Measurements from ENCODE around the gene FNDC4.
"Not testable (repeated sequence)": the region's sequence is repeated elsewhere in the genome, so short reads cannot be mapped to it uniquely, and the experiment has no call there.

Gene FNDC4, protein sequence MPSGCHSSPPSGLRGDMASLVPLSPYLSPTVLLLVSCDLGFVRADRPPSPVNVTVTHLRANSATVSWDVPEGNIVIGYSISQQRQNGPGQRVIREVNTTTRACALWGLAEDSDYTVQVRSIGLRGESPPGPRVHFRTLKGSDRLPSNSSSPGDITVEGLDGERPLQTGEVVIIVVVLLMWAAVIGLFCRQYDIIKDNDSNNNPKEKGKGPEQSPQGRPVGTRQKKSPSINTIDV

DNA sequence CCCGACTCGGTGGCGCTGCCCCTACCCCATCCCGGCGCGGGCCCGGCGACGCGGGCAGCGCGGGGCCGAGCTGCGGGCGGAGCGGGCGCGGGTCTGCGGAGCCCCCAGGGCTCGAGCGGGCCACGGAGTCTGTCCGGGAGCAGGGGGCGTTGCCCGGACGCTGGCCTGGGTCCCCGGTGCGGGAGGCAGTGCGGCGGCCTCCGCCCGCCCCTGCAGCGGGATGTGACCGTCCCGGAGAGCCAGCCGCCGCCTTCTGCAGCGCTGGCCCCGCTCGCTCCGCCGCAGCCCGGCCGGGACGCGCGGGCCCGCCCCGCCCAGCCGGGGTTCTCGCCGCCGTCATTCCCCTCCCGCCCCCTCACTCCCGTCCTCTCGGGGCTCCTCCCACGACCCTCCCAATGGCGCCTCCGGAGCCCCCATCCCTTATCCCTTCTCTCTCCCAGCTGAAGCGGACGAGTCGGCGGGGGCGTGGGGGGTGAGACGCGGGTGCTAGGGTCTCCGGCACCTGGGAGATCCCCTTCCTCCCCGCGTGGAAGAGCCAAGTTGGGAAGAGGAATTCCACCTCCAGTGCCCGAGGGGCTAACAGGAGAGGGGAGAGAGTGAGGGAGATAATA lies at the start of gene FNDC4:
FNDC4 (minus strand) TSS at position 257 of the 611 bp plus-strand sequence. CDS start 521 bp downstream, outside the sequence.
- peak; percentile 88 for DNase-seq (ENCODE audit: low spot score)

DNA sequence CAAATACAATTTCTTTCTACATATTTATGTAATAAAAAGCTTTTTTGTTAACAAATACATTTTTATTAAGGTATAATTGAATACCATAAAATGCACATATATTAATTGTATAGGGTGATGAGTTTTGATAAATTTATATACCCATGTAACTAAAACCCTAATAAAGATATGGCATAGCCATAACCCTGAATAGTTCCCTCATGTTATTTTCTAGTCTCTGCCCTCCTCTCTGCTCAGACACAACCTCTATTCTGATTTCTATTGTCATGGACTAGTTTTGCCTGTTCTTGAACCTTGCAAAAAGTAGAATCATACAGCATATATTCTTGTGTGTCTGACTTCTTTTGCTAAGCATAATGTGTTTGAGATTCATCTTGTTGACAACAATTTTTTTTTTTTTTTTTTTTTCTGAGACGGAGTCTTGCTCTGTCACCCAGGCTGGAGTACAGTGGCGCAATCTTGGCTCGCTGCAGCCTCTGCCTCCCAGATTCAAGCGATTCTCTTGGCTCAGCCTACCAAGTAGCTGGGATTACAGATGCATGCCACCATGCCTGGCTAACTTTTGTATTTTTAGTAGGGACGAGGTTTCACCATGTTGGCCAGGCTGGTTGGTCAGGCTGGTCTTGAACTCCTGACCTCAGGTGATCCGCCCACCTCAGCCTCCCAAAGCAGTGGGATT lies 49.3 kb upstream of the FNDC4 start:
- DNase-seq (ENCODE audit: low spot score), result no peak

DNA sequence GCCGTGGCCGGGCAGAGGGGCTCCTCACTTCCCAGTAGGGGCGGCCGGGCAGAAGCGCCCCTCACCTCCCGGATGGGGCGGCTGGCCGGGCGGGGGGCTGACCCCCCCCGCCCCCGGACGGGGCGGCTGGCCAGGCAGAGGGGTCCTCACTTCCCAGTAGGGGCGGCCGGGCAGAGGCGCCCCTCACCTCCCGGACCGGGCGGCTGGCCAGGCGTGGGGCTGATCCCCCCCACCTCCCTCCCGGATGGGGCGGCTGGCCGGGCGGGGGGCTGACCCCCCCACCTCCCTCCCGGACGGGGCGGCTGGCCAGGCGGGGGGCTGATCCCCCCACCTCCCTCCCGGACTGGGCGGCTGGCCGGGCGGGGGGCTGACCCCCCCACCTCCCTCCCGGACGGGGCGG lies 44.6 kb upstream of the FNDC4 start:
- DNase-seq (ENCODE audit: low spot score), result not testable (repeated sequence)

DNA sequence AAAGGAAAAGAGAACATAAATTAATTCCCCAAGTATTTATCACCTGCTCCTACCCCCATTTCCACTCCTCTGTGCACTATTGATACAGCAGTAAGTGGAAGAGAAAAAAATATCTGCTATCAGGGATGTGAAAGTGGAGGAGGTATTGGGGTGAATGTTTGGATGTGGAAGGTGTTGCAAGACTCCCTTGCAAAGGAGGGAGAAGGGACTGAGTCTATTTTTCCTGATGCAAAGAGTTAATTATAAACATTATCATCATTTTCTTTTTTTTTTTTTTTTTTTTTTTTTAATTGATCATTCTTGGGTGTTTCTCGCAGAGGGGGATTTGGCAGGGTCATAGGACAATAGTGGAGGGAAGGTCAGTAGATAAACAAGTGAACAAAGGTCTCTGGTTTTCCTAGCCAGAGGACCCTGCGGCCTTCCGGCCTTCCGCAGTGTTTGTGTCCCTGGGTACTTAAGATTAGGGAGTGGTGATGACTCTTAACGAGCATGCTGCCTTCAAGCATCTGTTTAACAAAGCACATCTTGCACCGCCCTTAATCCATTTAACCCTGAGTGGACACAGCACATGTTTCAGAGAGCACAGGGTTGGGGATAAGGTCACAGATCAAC lies 43.9 kb upstream of the FNDC4 start:
- DNase-seq (ENCODE audit: low spot score), result not testable (repeated sequence)

DNA sequence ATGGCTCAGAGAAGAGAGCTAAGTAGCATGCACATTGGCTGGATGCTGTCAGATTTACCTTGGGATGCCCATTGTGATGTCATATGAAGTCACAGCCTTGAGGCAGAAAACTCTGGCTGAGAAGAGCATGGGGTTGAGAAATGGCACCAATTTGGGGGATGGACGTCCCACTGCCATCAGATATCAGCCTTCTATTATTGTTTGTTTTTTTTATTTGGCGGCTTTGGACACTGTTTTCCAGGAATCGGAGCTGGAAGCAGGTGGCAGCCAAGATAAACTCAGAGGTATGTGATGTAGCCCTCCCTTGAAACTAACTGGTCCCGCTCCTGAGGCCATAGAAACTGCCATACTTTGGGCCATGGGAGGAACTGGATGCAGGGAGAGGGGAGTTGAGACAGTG lies 42.3 kb upstream of the FNDC4 start:
- no peak for DNase-seq (ENCODE audit: low spot score)

DNA sequence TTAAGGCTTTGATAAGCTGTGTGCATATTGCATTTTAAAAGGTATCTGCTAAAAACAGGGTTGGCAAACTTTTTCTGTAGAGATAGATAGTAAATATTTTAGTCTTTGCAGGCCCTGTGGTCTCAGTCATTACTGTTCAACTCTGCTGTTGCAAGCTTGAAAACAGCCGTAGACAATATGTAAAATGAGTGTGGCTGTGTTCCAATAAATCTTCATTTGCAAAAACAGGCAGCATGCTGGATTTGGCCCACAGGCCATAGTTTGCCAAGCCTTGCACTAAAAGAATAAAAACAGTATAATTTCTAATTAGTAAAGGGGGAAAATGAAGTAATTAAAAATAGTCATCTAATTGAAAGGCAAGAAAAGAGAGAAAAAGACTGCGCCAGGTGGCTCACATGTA lies 37.0 kb upstream of the FNDC4 start:
- DNase-seq (ENCODE audit: low spot score), result no peak

DNA sequence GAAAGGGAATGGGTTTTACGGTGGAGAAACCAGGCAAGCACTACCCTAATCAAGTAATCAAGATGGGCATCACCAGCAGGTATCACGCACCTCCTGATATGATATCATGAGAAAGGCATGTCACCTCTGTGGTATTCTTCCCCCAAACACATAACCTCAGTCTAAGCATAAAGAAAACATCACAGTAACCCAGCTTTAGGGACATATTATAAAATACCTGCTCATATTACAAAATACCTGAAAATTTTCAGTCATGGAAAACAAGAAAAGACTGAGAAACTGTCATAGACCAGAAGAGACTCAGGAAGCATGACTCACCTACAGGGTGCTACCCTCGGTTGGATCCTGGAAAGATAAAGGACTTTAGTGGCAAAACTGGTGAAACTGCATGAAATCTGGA lies 32.2 kb upstream of the FNDC4 start:
- DNase-seq (ENCODE audit: low spot score), result no peak

DNA sequence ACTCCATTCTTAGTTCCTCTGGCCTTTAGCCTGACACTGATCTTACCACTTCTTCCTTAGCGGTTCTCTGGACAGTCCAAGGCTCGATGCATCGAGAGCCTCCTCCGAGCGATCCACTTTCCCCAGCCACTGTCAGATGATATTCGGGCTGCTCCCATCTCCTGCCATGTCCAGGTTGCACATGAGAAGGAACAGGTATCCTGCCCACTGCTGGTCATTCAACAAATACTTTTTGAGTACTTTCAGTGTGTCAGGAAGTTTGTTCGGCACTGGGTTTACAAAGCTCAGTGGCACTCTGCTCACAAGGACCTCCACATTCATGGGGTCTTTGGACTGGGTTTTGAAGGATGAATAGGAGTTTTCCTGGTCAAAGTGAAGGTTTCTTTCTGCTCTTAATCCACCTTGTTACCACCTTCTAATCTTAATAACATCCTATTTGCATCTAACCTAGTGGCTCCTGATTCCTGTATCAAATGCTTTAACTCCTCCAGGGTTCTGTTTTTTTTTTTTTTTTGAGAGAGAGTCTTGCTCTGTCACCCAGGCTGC lies 27.5 kb upstream of the FNDC4 start:
- no peak for DNase-seq (ENCODE audit: low spot score)

DNA sequence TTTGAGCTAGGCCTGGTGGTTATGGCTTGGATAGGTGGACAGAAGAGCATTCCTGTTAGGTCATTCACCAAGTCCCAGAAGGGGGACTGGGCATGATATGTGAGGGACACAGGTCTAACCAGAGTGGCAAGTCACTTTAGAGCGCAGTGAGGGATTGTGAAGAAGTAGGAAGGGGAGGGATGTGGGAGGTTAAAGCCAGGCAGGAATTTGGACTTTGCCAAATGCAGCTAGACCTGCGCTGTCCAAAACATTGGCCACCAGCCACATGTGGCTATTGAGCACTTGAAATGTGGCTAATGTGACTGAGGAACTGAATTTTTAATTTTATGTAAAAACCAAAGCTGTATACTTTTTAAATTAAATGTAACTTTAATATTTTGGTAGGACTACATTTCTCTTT lies 25.3 kb upstream of the FNDC4 start:
- no peak for DNase-seq (ENCODE audit: low spot score)

DNA sequence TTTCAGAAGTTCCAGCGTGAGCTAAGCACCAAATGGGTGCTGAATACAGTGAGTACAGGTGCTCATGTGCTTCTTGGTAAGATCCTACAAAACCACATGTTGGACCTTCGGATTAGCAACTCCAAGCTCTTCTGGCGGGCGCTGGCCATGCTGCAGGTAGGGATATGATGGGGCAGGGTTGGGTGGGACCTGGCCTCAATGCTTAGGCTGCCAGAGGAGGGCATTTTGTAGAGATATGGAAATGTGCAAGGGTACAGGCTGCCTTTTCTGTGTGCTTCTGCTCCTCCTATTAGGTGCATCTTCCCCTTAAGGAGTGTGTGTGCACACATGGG lies 23.7 kb upstream of the FNDC4 start:
- DNase-seq (ENCODE audit: low spot score), result no peak

DNA sequence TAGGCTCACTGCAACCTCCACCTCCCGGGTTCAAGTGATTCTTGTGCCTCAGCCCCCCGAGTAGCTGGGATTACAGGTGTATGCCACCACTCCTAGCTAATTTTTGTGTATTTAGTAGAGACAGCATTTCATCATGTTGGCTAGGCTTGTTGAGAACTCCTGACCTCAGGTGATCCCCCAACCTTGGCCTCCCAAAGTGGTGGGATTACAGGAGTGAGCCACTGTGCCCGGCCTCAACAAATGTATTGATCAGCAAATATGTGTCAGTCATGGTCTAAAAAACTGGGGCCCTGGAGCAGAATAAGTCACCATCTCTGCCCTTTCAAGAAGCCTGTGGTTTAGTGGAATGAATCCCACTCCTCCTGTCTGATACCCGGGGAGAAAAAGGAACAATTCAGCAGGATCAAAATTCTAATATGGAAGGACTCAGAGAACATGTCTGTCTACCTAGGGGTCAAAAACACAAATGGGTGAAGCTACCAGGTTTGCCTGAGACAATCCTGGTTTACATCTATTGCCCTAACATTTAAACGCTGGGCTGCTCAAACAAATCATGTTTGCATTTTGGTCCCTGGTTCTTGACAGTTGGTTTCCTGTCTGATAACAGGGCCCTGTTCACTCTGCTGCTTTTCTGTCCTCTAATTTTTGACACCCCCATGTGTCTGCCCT lies 23.2 kb upstream of the FNDC4 start:
- no peak for DNase-seq (ENCODE audit: low spot score)

DNA sequence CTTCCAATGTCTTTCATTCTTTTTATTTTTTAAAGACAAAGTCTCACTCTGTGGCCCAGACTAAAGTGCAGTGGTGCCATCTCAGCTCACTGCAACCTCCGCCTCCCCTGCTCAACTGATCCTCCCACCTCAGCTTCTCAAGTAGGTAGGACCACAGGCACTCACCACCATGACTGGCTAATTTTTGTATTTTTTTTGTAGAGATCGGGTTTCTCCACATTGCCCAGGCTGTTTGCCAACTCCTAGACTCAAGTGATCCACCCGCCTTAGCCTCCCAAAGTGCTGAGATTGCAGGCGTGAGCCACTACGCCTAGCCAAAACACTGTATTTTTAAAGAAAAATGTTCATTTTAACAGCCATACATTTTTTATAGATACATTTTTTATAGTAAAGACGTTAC lies 14.3 kb upstream of the FNDC4 start:
- no peak for DNase-seq (ENCODE audit: low spot score)

DNA sequence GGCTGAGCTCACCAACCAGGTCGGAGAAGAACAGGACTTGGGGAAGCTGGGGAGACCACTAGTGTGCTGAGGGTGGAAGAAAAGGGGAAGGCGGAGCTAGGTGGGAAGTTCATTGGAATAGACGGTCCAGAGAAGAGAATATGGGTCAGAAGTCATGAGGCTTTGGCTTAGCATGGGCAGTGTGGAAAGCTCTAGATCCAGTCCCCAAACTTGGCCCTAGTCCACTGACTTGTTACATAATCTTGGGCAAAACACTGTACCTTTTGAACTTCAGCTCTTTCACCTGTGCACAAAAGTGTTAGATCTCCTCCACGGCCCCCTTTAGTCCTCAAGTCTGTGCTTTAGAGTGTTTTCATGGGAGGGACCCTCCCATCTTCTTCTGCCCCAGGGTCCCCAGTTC lies 12.3 kb upstream of the FNDC4 start:
- DNase-seq (ENCODE audit: low spot score), result no peak

DNA sequence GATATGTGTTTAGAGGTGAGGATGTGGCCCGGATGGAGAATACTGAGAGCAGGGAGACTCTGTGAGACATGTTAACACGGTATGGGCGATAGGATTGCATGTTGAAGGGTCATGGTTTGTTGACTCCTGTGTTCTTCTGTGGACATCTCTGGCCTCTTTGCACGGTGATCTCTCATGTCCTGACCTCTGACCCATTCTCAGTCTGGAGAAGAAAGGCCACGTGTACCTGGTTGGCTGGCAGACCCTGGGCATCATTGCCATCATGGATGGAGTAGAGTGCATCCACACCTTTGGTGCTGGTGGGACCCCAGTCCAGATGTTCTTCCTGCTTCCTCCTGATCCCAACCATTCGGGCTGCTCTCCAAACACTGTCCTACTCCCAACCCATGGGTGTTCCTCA lies 11.6 kb upstream of the FNDC4 start:
- no peak for DNase-seq (ENCODE audit: low spot score)

DNA sequence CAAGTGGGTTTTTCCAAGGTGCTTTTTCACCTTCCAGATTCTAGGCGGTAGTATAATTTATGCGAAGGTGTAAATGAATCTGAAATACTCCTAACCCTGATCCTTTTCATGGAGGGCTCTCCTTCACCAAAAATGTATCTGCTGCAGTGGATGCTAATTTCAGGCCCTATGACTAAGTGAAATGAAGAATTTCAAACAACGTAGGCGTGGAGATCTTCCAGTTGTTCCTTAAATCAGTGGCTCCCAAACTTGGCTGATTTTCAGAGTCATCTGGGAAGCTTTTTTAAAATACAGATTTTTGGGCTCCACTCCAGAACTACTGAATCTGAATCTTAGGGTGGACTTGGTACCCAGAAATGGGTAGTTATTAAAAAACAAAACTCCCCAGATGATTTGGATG lies 7.1 kb upstream of the FNDC4 start:
- peak; percentile 37 for DNase-seq (ENCODE audit: low spot score)

DNA sequence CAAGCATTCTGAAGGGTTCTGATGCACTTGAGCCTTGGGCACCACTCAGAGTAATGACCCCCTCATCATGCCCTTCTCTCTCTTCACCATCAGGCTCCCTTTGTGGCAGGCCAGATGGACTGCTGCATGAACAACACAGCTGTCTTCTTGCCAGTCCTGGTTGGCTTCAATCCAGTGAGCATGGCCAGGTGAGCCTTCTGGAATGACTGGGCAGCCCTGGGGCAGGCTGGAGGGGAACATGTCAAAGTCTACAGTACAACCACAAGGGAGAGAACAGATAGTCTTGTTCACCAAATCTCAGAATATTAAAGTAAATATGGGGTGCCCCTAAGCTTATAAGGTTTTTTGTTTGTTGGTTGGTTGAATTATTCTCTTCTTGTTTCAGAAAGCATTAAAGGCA lies 6.0 kb upstream of the FNDC4 start:
- no peak for DNase-seq (ENCODE audit: low spot score)

DNA sequence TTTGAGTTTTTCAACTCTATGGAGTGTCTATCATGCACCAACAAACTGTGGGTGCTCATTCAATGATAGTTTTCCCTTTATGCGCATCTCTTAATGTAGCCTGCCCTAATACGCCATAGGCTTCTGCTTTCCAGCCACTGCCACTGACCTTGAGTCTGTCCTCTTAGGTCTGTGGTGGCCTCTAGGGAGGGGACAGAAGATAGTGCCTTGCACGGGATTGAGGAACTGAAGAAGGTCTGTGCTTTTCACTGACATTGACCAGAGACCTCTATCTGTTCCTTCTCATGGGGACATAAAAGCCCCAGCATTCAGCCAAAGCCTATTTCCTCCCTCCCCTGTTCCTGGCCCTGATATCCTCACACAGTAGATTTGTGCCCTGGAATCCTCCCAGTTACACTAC lies 4.0 kb upstream of the FNDC4 start:
- no peak for DNase-seq (ENCODE audit: low spot score)

DNA sequence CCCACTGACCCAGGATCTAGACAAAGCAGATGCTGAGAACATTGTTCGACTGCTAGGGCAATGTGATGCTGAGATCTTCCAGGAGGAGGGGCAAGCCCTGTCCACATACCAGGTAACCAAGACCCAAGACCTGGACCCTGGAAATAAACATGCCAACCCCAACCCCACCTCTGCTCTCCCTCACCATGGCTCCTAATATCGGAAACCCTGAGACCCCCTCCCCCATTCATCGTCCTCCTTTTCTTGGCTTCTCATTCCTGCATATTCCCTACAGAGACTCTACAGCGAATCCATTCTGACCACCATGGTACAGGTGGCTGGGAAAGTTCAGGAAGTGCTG lies 2.3 kb upstream of the FNDC4 start:
- DNase-seq (ENCODE audit: low spot score), result no peak

DNA sequence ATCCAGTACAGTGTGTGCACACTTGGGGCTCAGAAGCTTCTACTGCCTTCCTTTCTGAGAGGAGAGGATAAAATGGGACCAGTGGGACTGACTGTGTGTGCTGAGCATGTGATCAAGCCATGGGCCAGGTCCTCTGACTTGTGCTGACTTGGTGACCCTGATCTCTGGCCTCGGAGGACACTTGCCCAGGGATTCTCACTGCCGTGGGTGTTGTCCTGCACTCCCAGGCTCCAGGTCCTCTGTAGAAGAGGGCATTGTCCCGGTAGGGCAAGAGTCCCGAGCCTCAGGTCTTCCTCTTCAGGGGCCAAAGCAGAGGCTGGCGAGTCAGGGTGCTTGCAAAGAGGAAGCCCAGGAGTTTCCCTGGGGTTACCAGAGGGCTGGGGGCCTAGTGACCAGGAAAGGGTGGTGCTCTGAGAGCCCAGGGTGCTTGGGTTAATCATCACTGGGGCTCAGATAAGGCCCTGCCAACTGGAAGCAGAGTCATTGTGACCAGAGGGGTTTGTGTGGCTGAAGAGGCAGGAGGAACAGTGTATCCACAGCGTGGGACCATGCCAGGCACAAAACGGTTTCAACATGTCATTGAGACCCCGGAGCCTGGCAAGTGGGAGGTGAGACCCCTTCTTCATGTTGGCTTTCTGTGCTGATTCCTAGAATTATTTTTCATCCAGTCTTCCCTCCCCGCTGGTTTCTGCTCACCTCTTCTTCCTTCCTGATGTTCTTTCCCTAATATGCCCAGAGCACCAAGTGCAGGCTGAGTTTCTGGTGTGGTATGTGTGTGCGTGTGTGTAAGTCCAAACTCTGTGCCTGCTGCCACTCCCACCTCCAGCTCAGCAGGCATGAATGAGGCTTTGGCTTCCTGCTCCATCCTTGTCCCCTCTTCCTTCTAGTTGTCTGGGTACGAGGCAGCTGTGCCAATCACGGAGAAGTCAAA lies 1.6 kb upstream of the FNDC4 start, which contains the start of gene GCKR:
GCKR (plus strand) TSS at position 483 of the 931 bp plus-strand sequence; CDS start at position 549, 66 bp downstream.
- DNase-seq (ENCODE audit: low spot score), result peak; percentile 29

DNA sequence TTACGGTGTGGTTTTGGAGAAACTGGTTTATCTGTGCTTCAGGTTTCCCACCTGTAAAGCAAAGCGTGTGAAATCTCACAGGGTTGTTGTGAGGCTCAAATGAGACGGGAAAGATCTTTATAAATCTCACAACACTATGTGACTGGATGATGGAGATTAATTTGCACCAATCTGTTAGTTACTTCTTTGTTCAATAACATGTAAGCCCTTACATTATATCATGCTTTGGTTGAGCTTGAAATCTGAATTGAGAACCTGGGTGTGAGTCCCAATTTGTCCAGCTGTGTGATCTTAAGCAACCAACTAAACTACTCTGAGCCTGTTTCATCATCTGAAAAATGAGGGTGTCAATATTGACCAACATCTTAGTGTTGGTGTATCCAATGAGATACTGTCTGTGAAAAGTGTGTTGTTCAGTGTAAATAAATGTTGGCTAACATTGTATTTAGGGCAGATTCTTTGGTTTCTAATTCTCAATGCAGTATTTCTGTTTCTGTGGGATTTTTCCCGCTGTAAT lies 898 bp upstream of the FNDC4 start:
- no peak for DNase-seq (ENCODE audit: low spot score)
